Right hindlimb (tissue), 1 donor: ENCODE data around the gene LHPP.

Experiments used
- DNase-seq: peaks from one replicate; pipeline ENCODE4 v3.0.0-alpha.2; 2018

LHPP gene

DNA sequence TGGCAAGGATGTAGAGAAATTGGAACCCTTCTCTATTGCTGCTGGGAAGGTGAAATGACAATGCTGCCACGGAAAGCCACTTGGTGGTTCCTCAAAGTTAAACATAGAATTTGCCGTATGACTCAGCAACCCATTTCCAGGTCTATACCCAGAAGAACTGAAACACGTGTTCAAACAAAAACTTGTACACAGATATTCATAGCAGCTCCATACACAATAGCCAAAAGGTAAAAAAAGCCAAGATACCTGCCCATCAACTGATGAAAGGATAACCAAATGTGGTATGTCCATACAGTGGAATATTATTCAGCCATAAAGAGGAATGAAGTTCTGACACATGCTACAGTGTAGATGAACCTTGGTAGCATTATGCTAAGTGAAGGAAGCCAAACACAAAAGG, 39.1 kb downstream of the LHPP start:
- DNase-seq, result no peak

DNA sequence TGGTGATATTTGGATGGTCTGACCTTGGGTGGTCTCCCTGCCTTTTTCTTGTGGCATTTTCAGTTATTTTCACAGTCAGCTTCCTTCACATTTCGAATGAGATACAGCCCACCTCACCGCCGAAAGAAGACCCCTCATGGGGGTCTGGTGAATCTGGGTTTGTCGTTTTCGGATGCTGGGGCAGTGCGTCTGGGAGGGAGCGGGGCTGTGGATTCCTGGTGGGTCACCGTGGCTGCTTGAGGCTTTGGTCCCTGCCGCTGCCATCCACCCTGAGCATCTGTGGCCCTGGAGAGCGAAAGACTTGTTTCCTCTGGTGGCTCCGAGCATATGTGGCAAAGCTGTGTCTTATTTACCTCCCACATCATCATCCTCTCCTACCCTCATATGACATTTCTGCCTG, 43.1 kb downstream of the LHPP start:
- DNase-seq, result no peak

DNA sequence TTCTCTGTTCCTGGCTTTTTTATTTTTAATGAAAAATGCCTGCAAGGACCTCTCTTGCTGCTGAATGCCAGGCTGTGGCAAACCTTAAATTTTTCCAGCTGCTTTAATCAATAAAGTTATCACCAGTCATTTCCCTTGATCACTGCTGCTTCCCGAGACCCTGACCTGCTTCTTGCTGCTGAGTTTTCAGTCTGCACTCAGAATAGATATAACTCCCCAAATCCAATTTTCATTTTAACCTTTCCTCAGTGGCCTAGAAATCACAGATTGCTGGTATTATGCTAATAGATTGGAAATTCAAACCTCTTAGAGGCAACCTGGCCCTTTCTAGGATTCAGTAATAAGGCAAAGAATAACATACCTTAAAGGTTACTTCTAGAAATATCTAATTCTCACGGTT, 43.7 kb downstream of the LHPP start:
- no peak for DNase-seq

DNA sequence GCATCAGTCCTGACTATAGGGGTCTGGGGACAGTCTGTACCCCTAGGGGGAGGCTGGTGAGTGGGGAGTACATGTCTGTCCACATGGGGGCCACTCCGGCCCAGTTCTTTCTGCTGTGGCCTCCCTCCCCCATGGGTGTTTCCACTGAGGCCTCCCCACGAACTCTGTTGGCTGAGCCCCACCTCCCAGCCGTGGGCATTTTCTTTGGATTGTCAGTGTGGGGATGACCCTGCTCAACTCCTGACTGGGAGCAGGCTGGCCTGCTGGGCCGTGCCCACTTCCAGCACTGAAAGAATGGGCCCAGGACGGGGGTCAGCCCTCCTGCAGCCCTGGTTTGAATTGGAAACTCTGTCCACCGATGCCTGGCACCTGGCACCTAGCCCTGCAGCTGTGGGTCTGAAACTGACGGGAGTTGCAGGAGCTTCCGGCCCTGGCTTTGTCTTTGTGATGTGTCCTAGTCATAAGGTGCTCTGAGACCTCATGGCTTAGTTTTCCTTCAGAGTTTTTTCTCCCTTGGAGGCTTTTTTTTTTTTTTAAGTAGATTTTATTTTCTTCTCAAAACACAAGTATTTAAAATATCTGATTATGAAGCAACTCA, 46.5 kb downstream of the LHPP start:
- DNase-seq, result no peak

DNA sequence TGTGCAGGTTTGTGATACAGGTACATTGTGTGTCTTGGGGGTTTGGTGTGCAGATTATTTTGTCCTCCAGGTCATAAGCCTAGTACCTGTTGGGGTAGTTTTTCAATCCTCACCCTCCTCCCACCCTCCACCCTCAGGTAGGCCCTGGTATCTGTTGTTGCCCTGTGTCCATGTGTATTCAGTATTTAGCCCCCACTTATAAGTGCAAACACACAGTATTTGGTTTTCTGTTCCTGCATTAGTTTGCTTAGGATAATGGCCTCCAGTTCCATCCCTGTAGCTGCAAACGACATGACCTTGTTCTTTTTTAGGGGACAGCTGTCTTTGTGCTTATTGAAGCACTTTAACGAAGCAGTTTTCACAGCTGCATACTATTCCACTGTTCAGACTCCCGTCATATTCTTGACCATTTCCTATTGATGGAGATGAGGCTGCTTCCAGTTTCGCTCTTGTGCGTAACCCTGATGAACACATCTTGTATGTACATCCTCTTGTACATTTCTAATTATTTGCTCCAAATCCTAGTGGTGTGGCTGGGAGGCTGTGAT, 47.4 kb downstream of the LHPP start:
- no peak for DNase-seq

DNA sequence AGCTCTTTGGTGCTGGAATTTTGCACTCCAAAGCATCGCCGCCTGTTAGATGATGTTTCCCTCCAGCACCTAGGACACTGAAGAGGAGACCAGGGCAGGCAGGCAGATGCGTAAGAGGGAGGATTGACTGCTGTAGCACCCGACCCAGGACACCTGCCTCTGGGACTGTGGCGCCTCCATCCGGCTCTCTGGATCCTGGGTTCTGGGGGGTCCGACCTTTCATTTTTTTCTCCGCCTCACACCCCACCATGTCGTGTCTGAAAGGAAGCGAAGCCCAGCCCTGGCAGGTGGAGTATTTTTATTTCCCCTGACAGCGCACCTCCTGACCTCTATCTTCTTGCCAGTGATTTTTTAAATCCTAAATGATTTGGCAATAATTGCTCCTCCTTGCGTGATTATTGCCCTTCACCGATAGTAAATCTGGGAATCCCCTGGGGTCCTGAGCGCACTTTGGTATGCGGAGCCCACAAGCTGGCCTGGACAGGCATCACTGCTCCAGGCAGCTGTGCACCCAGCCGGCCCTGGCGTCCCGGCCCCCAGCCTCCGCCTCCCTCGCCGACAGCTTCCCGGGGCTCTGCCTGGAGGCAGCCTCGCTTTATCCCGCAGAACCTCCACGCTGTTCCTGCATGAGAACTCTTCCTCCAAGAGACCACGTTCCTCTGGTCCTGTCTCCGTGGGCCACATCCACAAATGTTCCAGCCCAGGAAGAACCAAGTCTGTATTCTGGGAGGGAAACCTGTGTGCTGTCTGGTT, 48.4 kb downstream of the LHPP start:
- no peak for DNase-seq

DNA sequence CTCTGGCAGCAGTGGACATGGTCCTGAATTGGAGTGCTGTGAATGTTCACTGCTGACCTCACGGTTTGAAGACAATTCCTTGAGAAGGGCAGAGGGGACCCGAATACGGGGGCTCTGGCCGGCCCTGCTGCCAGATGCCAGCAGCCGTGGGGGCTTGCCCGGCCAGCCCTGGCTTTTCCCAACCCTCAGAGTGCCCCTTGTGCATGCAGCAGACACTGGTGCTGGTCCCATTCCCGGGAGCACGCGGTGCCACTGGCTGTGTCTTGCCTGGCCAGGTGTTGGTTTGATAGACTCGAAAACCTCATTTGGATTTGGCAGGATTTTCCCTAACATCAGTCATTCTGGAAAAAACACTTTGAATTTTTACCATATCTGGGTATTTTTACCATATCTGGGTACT, 49.1 kb downstream of the LHPP start:
- no peak for DNase-seq

DNA sequence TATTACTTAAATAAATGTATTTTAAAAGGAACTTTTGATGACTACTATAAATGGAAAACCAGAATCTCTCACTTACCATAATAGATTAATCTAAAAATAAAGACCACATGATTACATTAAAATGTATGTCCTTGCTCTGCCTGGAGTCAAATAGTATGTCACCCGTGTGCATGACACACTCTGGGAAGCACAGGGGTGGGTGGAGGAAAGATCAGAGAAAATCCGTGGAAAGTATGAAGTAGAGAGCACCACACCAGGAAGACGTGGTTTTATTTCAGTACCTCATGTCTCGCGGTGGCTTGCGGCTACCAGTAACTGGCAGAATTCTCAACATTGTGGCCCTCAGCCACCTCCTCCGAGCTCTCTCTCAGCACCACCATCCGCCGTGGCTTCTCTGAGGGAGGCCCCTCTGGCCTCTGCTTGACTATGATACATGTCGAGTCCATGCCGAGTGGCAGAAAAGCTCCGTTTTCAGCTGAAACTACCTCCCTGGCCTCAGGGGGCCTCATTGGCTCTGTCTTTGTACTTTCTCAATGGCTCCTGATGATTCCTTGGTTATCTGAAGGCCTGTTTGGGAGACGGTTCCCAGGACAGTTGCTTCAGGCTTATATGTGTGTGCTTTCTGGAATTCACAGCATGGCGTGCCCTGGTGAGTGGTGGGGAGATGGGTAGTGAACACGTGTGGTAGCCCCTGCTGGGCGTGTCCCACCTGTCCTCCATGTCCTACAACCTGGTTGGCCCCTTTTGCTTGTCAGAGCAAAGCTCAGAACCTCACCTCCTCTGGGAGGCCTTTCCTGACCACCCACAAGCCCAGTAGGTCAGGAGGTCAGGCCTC, 49.8 kb downstream of the LHPP start:
- no peak for DNase-seq

DNA sequence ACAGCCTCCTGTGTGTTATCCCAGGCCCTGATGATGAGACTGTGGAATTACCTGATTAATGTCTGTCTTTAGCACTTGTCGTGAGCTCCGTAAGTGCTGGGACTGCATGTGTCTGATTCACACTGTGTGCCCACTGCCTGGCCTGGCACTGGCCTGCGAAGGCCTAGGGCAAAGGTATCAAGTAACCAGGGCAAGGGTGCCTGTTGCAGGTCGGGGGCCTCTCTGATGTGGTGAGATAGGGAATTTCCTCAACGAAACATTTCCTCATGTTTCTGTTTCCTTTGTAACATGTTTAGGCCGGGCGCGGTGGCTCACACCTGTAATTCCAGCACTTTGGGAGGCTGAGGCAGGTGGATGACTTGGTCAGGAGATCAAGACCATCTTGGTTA, 50.4 kb downstream of the LHPP start:
- DNase-seq, result no peak

DNA sequence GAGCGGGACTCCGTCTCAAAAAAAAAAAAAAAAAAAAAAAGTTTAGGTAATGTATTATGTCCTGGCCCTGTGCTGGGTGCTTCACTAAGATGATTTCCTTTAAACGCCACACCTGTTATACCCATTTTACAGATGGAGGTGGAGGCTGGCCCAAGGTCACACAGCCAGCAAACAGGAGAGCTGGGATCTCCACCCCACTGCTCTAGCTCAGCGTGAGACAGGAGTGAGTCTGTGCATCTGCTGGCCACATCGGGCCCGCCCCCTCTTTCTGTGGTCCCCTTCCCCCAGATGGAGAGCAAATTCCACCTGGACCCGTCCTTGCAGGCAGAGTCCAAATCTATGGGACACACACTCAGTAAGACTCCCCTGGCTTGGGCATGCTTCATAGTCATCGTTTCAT, 51.0 kb downstream of the LHPP start:
- DNase-seq, result no peak

DNA sequence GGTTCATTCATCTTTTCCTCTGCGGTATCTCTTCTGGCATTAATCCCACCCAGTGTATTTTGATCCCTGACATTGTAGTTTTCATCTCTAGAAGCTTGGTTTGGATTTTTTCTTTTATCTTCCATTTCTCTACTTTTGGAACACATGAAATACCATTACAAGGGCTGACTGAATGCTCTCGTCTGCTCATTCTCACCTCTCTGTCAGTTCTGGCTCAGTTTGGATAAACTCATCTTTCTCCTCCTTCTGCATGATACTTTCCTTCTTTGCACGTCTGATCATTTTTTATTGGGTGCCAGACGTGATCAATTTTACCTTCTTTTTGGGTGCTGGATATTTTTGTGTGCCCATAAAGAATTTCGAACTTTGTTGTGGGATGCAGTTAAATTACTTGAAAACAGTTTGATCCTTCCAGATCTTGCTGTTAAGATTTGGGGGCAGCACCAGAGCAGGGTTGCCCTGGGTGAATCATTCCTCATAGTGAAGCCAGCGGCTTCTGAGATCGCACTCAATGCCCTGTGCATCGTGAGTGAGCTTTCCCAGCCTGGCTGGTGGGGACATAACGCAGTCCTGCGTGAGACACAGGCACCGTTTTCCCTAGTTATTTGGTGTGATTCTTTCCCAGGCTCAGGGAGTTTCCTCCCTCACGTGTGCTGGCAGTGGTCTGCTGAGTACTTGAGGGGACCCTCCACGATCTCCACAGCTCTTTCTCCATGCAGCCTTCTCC, 53.8 kb downstream of the LHPP start:
- DNase-seq, result no peak

DNA sequence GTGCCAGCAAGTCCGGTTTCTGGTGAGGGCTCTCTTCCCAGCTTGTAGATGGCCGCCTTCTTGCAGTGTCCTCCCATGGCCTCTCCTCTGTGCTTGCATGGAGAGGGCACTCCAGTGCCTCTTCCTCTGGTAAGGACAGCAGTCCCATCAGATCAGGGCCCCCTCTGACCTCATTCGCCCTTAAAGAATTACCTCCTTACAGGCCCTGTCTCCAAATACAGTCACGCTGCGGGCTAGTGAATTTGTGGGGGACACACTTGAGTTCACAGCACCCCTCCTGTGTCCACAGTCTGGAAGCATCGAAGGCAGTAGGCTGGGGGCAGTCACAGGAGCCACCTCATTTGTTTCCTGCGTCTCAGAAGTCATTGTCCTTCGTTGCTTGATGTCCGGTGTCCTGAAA, 54.6 kb downstream of the LHPP start:
- no peak for DNase-seq

DNA sequence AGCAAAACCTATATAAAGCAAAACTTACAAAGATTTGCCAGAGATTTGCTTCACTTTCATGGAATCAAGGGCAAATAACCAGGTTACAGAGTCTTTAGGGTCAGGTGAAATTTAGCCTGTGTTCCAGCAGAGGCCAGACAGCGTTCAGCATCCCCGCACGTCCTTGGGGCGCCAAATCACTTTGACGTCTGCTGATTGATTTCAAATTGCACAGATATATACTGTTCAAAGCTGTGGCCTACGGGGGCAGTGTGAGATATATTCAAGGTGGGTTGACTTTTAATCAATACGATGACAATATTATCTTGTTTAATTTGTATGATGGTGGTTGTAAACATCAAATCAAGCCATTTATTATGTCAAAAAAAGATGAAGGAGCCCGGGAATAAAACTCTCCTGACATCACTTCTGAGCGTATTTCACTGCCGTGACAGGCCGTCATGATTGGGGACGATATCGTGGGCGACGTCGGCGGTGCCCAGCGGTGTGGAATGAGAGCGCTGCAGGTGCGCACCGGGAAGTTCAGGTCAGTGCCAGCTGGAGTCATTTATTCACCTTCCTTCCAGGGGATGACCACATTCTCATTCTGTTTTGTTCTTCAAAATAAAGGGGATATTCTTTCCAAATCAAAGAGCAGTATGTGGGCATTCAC, 55.2 kb downstream of the LHPP start:
- no peak for DNase-seq

DNA sequence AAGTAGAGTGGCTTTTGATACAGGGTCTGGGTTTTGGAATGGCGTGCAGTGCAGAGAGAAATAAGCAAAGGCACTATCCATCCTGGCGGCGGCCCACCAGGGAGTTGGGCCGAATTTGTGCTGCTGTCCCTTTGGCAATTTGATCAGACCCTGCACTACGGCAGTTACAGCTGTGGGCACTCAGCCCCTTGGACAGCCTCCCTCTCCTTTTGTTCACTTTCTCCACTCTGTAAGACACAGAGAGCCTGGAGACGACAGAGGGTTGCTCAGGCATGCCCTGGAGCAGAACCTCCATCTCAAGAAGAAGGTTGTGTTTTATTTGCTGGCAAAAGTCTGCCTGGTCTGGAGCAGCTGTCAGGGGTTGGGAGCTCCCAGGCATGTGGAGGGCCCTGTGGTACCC, 55.8 kb downstream of the LHPP start:
- no peak for DNase-seq

DNA sequence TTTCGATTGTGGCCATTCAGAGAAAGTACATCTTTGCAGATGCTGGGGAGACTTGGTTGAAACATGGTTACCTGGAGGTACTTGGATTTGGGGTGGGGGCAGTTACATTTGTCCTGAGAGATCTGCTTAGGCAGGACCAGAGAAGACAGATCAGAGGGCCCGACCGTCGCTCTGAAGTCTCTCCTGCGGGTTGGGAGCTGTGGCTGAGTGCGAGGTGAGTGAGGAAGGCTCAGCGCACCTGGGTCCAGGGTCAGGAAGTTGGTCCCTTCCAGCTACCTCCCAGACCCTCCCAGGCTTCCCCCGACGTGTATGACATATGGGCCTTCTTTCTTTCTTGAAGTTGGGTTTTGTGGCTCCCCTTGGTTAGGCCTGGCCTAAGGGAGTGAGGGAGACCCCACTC, 56.3 kb downstream of the LHPP start:
- no peak for DNase-seq

DNA sequence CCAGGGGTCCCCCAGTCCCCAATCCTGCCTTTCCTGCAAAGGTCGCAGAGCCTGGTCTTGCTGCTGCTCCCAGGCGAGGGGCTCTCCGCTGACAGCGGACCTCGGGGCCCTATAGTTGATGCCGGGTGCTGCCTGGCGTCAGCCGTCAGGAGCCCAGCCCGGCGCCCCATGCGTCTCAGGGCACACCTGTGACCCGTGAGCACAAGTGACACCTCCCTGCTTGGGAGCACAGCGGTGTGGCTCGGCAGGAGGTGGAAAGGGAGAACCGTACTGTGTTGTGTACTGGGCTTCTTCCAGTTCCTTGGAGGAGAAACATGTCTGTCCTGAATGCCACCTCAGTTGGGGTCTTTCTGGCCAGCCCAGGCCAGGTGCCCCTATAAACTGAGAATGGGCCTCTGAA, 56.7 kb downstream of the LHPP start:
- no peak for DNase-seq

DNA sequence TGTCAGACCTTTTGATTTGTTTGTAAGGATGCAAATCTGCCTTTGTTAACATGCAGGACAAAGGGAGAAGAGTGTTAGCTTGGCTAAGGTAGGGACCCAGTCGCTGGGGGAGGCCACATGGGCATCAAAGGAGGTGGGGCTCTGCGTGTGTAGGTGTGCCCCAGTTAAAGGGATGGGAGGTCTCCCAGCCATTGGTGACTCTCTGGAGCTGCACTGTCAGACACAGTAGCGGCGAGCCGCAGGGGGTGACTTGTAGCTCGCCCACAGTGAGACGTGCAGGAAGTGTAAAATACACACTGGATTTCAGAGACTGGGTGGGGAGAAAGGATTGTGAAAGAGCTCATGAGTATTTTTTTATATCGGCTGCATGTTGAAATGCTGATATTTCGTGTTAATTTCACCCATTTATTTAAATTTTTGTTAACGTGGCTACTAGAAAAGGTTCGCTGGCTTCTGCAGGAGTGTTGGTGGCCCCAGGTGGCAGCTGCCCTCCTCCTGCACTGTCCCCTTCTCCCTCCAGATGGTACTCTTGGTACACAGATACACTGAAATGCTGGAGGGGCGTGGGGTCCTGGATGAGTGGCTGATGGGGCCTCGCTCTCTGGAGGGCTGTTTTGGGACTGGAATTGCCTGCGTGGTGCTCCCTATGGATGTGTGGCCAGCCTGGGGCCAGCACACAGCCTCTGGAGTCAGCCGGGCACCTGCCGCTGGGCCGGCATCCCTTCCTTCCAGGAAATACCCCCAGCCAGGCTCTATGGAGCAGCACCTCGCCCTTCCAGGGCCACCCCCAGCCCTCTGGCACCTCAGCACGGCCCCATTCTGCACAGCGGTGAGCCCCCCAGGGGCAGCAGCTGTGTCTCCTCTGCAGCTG, 59.2 kb downstream of the LHPP start:
- DNase-seq, result no peak

DNA sequence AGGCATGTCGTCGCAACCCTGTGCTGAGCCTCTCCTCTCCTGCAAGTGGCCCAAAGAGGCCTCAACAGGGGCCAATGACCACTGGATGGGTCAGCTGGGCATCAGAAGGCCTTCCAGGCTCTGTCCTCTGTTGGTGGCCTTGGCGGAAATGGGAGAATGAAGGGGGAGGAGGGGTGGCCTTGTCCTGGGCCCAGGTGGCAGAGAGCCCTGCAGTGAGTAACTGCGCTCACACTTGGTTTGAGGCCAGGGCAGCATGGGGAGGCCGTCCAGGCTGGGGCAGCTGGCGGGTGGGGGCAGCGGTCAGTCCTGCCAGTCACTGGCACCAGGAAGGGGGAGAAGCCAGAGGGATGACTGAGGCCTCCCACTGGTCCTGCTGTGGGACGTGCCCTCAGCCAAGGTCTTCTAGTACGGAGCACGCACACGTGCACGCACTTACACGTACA, 59.8 kb downstream of the LHPP start:
- DNase-seq, result no peak

DNA sequence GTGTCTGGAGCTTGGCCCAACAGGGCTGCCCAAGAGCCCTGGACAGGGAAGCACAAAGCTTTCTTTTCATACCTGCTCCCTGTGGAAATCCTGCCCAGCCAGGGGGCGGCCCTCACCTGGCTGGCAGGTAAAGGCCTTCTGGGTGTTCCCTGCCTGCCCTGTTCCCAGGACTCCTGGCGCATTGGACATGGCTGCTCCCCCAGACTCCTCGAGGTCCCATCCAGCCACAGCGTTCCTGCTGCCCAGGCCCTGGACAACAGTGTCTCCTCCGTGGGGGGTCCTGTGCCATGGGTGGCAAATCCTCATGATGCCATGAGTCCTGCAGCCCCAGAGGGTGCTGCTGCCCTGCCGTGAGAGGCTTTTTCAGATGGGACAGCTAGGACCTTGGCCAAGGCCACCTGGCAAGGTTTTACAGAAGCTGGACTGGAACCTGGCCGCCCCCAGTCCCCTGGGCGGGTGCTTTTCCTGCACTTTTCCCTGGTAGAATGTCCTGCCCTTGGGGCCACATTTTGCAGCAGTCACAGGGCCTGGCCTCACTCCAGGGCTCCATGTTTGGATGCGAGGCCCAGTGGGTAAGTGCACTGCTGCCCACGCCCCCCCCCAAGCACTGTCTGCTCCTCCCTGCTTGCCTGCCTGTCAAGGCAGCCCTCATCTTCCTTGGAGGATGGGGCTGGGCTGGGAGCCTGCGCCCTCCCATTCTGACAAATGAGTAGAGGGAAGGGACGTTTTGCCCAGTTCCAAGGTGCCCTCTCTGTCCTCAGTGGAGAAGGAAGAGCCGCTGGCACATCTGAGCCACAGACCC, 60.7 kb downstream of the LHPP start:
- no peak for DNase-seq
